NCI-H2196 treated with DMSO at 0.1 percent for 48 hours (cell line): ENCODE measurements around the gene TRIM31.
"Not testable (repeated sequence)": the region's sequence is repeated elsewhere in the genome, so short reads cannot be mapped to it uniquely, and the experiment has no call there.

ENCODE experiments used
- DNase-seq: peaks from one replicate; lab custom pipeline; 2025; ENCODE audit not compliant: unreplicated experiment; lab: John Stamatoyannopoulos, UW

TRIM31 gene

DNA sequence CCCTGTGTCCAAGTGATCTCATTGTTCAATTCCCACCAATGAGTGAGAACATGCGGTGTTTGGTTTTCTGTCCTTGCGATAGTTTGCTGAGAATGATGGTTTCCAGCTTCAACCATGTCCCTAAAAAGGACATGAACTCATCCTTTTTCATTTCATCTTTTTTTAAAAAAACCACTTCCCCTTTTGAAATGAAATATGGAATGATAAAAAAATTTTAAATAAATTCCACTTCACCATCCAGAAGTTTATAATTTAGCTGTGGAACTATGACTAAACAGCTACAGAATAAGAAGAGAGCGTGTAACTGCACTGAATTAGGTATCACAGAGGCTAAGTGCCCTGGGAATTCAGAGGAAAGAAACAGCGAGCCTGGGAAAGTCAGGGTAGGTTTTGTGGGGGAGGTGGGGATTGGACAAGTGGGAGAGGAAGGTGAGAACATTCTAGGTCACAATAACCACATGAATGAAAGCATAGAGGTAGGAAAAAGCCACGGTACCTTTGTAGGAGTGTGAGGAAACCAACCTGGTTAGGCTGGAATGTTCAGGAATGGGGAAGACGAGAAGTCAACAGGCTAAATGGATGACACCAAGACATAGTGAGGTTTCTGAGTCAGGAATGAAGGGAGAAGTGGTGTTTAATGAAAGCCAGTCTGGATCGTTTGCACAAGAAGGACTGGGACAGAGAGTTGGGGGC is 37.1 kb upstream of the TRIM31 start:
- DNase-seq: no peak

- no peak for DNase-seq
Observed at GRCh38 chr6:30149234-30149633, 36.3 kb upstream of the TRIM31 start.

DNA sequence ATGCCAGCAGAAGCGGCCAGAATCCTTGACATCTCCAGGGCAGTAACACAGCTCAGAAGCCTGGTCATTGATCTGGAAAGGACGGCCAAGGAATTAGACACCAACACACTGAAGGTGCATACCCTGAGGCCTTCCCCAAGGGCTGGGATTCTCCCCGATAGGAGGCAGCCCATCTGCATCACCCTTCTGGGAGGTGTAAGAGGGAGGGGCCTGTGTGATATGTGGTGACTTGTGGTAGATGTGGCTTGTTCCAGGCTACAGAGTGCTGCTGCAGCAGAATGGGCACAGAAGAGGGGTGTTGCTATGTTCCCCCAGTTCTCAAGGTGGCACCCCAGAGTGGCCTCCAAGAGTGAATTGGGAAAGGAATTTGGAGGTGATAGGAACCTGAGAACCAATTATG is 34.2 kb upstream of the TRIM31 start:
- DNase-seq: no peak

GRCh38 chr6:30145818-30146217 is 32.9 kb upstream of the TRIM31 start:
- DNase-seq: no peak

DNA sequence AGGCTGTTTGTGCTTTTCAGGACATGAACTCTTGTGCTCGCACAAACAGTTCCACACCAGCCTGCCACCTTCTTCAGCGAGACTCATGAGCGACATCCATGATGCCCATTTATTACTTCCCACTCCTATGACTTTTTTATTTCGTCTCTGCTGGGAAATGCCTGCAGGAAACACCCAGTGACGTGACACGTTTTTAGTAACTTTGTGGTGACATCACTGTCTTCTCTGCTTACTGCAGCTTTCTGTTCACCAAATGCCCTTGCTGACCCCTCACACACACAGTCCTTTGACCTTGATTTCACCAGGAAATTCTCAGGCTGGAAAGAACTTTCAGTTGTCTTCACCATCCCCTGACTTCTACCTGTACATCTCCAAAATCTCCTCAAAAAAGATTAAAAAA is 31.9 kb upstream of the TRIM31 start:
- no peak for DNase-seq

DNA sequence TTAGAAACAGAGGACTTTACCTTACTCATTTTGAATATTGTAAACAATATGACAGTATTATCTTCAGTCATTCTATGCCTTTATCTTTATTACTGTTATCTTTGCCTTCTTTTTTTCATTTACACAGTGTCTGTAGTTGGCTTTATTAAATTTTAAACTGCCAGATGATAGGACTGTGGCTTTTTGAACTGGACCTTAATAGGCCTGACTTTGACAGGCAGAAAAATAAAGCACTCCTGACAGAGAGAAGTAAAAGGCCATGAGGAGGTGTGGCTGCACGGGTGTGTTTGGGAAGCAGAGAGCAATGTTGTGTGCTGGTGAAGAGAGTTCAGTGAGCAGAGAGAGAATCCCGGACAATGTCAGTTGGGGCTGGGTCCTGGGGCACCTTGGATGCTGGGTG is 30.9 kb upstream of the TRIM31 start:
- DNase-seq: no peak

DNA sequence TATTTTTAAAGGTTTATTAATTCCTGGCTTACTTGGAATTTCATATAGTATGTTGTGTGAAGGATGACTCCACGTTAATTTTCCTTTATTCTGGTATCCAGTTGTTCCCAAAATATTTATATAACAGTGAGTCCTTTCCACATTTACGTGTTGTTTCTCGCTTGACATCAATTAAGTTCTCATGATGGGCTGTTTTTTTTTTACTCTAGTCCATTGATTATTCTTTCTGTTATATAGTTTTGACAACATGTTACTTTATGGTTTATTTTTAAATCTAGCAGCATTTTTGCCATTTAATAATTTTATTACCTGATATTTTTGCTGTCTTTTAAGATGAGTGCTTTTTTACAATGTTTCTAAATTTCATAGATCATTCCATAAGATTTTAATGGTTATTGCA is 29.8 kb upstream of the TRIM31 start:
- DNase-seq: no peak

DNA sequence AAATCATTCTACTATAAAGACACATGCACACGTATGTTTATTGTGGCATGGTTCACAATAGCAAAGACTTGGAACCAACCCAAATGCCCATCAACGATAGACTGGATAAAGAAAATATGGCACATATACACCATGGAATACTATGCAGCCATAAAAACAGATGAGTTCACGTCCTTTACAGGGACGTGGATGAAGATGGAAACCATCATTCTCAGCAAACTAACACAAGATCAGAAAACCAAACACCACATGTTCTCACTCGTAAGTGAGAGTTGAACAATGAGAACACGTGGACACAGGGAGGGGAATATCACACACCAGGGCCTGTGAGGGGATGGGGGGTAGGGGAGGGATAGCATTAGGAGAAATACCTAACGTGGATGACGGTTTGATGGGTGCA is 27.4 kb upstream of the TRIM31 start:
- DNase-seq: not testable (repeated sequence)

- DNase-seq: no peak
Observed at GRCh38 chr6:30136570-30137286, 23.8 kb upstream of the TRIM31 start.

GRCh38 chr6:30135757-30136156 is 22.9 kb upstream of the TRIM31 start, which contains the start of gene TRIM40:
TSS of gene TRIM40 (plus strand) at chr6:30136140. CDS start at chr6:30137037, 897 bp downstream.
- DNase-seq: no peak

GRCh38 chr6:30135147-30135546 is 22.3 kb upstream of the TRIM31 start:
- no peak for DNase-seq

DNA sequence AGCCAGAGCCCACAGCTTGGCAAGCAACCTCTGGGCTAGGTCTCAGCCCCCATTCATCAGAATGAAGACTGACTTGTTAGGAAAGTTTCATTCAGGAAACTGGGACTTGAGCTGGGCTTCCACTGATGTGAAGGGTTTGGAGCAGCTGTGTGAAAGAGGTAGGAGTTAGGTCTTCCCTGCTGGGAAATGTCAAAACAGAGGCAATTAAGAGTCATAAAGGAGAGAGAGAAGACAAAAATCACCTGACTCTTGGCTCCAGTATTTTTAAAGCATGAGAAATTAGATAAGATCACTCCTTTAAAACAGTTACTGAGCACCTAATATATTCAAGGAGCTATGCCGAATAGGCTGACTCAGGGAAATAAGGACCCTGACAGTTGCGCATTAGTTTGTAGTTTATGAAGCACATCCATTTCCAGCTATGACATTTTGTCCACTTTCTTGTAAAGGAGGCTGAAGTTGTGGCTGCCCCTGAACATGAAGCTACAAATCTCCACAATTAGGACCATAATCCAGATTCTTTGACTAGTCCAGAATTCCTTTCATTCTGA is 19.1 kb upstream of the TRIM31 start:
- DNase-seq: no peak

- peak; percentile 85 for DNase-seq
Observed at GRCh38 chr6:30130887-30131862, 18.3 kb upstream of the TRIM31 start.

- DNase-seq: no peak
Observed at GRCh38 chr6:30130179-30130679, 17.3 kb upstream of the TRIM31 start.

DNA sequence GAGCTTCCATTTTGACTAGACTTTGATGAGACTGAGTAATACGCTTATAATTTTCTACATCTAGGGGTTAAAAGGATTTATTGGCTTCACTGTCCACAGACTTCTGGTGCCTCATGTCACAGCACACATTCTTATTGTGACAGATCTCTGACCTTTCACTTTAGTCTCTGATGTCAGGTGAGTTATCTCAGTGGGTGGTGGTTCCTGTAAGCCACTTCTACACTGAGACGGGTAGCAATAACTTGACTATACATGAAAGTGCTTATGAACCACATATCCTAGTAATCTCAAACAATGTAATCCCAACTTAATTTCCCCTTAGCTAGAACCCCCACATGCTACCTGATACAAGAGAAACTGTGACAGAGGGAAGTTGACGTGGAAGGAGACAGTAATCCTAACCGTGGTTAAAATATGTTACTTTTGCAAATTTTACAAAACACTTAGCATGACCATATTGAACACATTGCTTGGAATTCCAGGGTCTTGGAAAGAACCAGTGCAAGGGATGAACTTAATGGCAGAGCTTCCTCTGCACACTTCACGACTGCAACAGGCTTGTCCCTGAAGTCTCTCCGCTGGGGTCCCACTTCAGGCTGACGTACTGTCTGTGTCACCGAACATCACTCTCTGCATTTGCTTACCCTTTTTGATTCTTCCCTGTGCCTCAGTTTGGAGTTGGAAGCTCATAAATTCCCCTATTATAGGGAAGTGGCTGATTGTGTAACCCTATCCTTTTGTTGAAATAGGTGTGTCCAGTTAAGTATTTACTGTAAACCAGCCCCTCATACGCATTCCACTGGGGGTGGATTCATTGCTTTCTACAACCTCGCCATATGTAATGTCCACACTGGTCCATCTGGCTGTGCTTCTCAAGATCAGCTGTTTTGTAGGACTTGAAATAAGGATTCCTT is 16.6 kb upstream of the TRIM31 start:
- no peak for DNase-seq

DNA sequence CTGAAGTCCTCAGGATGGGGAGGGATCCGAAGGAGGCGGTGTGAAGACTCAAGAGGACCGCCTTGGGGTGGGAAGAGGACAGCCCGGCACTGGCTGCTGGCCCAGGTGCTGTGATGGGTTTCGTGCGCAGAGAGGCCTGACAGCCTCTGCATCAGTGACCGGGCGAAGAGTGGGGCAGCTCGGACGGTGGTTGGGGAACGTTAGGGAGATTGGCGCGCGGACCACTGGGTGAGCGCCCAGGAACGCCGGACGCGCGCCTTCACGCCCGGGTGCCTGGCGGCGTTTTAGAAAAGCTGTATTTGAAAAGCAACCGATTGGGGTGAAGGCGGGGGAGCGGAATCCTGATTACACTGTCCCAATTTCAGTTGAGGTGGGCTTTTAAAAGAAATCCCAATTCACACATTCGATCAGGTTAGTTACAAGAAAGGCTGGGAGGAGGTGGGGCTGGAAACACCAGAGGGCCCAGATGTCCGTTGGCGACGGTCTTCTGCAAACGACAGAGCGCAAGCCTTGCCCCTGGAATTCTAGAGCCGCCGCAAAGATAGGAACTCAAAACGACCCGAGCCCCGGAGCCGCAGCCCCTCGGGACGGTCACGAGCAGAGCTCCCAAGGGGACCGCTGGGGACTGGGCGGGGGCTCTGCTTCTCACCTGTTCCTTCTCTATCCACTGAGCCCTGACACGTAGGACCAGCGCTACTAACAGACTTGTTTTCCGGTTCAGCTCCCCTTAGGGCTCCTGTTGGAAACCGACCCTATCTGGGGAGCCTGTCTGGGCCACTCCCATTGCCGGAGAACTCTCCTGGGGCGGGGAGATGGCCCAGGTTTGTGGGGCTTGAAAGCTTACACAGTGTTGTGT is 14.6 kb upstream of the TRIM31 start:
- DNase-seq: no peak

GRCh38 chr6:30122515-30122914 is 9.6 kb upstream of the TRIM31 start:
- DNase-seq: no peak

DNA sequence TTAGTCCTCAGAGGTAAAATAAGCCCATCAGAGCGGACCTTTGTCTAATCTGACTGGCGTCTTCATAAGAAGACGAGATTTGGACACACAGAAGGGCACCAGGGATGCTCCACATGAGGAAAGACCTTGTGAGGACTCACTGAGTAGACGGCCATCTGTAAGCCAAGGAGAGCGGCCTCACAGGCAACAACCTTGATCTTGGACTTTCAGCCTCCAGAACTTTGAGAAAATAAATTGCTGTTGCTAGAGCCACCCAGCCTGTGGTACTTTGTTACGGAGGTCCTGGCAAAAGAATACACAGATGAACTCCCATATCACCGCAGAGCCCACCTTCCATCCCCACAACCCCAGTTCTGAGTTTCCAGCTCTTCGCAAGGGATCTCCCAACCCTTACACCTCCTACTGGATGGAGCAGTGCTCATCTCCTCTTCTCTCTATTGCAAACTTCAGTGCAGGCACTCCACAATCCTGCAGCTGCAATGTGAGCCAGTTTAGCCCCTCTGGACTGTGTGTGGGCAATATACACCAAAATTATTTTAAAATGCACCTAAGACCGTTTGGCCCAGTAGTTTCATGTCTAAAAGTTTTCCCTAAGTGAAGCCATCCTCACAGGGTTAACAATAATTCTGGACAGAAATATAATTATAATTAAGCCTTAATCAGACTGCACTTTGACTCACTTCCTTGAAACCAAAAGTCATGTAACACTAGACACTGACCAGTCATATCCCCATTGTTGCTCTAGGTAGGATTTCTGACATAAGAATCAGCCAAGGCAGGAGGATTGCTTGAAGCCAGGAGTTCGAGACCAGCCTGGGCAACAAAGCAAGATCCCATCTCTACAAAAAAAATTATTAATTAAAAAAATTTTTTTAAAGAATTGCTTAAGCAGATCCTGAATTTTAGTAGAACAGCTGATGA is 8.8 kb upstream of the TRIM31 start:
- no peak for DNase-seq
